ENCODE results near the gene SELENOO. TPM values are rescaled to one million over a fixed set of nuclear protein-coding genes. Genes with fewer than 3 reads are reported as not detected.
"Not testable (repeated sequence)": the region's sequence is repeated elsewhere in the genome, so short reads cannot be mapped to it uniquely, and the experiment has no call there.

Gene SELENOO
- total and polyA plus RNA-seq, 4 donors: 7.6 to 41.2 (median 25.6) TPM

GRCh38 chr22:50199251-50199721 is 1.5 kb upstream of the SELENOO start:
- Histone ChIP-seq H3K4me1 (ENCODE audit: control insufficient read depth, insufficient read depth, low read length) (peaks cover 28% of the 10 kb centered on the region), H3K4me3 (ENCODE audit: low read depth, low read length) (no peak overlapping the region), H3K9me3 (ENCODE audit: control insufficient read depth, insufficient read depth, low read length) (no peaks in the 10 kb centered on the region), H3K36me3 (ENCODE audit: control insufficient read depth, insufficient read depth, low read length) (peaks cover 56% of the 10 kb centered on the region), H3K27me3 (ENCODE audit: control insufficient read depth, insufficient read depth, low read length) (no peaks in the 10 kb centered on the region), H3K27ac (ENCODE audit: low read depth, low read length) (no peak overlapping the region)
- DNase-seq (ENCODE audit: low read depth in 4 of 6, low spot score in 6 of 6): no peak
- 71% methylated on average over 18 of the region's 18 CpGs for WGBS (ENCODE audit: insufficient coverage)

- 2% methylated on average over 27 of the region's 34 CpGs for WGBS (ENCODE audit: insufficient coverage)
- Histone ChIP-seq H3K4me1 (ENCODE audit: control insufficient read depth, insufficient read depth, low read length) (peaks cover 28% of the 10 kb centered on the region), H3K4me3 (ENCODE audit: low read depth, low read length) (peak overlapping the region; percentile 47), H3K27me3 (ENCODE audit: control insufficient read depth, insufficient read depth, low read length) (no peaks in the 10 kb centered on the region), H3K9me3 (ENCODE audit: control insufficient read depth, insufficient read depth, low read length) (no peaks in the 10 kb centered on the region), H3K36me3 (ENCODE audit: control insufficient read depth, insufficient read depth, low read length) (peaks cover 52% of the 10 kb centered on the region), H3K27ac (ENCODE audit: low read depth, low read length) (peak overlapping the region; percentile 7)
- DNase-seq (ENCODE audit: low read depth in 4 of 6, low spot score in 6 of 6): peak in 2 of 6 donors; percentile 49 to 63
Observed at GRCh38 chr22:50199829-50200460, 866 bp upstream of the SELENOO start.

- Histone ChIP-seq H3K36me3 (ENCODE audit: control insufficient read depth, insufficient read depth, low read length) (peaks cover 54% of the 10 kb centered on the region), H3K27me3 (ENCODE audit: control insufficient read depth, insufficient read depth, low read length) (no peaks in the 10 kb centered on the region), H3K27ac (ENCODE audit: low read depth, low read length) (no peak overlapping the region), H3K9me3 (ENCODE audit: control insufficient read depth, insufficient read depth, low read length) (no peaks in the 10 kb centered on the region), H3K4me1 (ENCODE audit: control insufficient read depth, insufficient read depth, low read length) (peaks cover 23% of the 10 kb centered on the region), H3K4me3 (ENCODE audit: low read depth, low read length) (peak overlapping the region; percentile 32)
- WGBS (ENCODE audit: insufficient coverage): 1% methylated on average over 113 of the region's 115 CpGs
- DNase-seq (ENCODE audit: low read depth in 4 of 6, low spot score in 6 of 6): no peak
Observed at GRCh38 chr22:50201191-50202129, 649 bp downstream of the SELENOO start.

- H3K36me3 ChIP-seq (ENCODE audit: control insufficient read depth, insufficient read depth, low read length): peaks cover 54% of the 10 kb centered on the region
- H3K4me3 ChIP-seq (ENCODE audit: low read depth, low read length): peak overlapping the region; percentile 32
- DNase-seq (ENCODE audit: low read depth in 4 of 6, low spot score in 6 of 6): no peak
- no peaks in the 10 kb centered on the region for H3K9me3 ChIP-seq (ENCODE audit: control insufficient read depth, insufficient read depth, low read length)
- WGBS (ENCODE audit: insufficient coverage): 60% methylated on average over 7 of the region's 13 CpGs
- H3K4me1 ChIP-seq (ENCODE audit: control insufficient read depth, insufficient read depth, low read length): peaks cover 25% of the 10 kb centered on the region
- no peaks in the 10 kb centered on the region for H3K27me3 ChIP-seq (ENCODE audit: control insufficient read depth, insufficient read depth, low read length)
- no peak overlapping the region for H3K27ac ChIP-seq (ENCODE audit: low read depth, low read length)
Observed at GRCh38 chr22:50202130-50202666, 1.4 kb downstream of the SELENOO start.

GRCh38 chr22:50203288-50203687 is 2.5 kb downstream of the SELENOO start:
- no peak for DNase-seq (ENCODE audit: low read depth in 4 of 6, low spot score in 6 of 6)
- Histone ChIP-seq H3K27ac (ENCODE audit: low read depth, low read length) (no peak overlapping the region), H3K4me3 (ENCODE audit: low read depth, low read length) (no peak overlapping the region), H3K9me3 (ENCODE audit: control insufficient read depth, insufficient read depth, low read length) (no peaks in the 10 kb centered on the region), H3K36me3 (ENCODE audit: control insufficient read depth, insufficient read depth, low read length) (peaks cover 53% of the 10 kb centered on the region), H3K4me1 (ENCODE audit: control insufficient read depth, insufficient read depth, low read length) (peaks cover 30% of the 10 kb centered on the region), H3K27me3 (ENCODE audit: control insufficient read depth, insufficient read depth, low read length) (no peaks in the 10 kb centered on the region)
- WGBS (ENCODE audit: insufficient coverage): no CpG with 5 or more reads among the region's 1 CpG

GRCh38 chr22:50204571-50204970 is 3.8 kb downstream of the SELENOO start:
- H3K36me3 ChIP-seq (ENCODE audit: control insufficient read depth, insufficient read depth, low read length): peaks cover 53% of the 10 kb centered on the region
- no peak overlapping the region for H3K4me3 ChIP-seq (ENCODE audit: low read depth, low read length)
- H3K27me3 ChIP-seq (ENCODE audit: control insufficient read depth, insufficient read depth, low read length): no peaks in the 10 kb centered on the region
- H3K27ac ChIP-seq (ENCODE audit: low read depth, low read length): no peak overlapping the region
- WGBS (ENCODE audit: insufficient coverage): 94% methylated on average over 6 of the region's 7 CpGs
- H3K9me3 ChIP-seq (ENCODE audit: control insufficient read depth, insufficient read depth, low read length): no peaks in the 10 kb centered on the region
- peaks cover 27% of the 10 kb centered on the region for H3K4me1 ChIP-seq (ENCODE audit: control insufficient read depth, insufficient read depth, low read length)
- no peak for DNase-seq (ENCODE audit: low read depth in 4 of 6, low spot score in 6 of 6)

- WGBS (ENCODE audit: insufficient coverage): 94% methylated on average over 9 of the region's 9 CpGs
- not testable (repeated sequence) for H3K27me3 ChIP-seq (ENCODE audit: control insufficient read depth, insufficient read depth, low read length); H3K27ac ChIP-seq (ENCODE audit: low read depth, low read length); H3K9me3 ChIP-seq (ENCODE audit: control insufficient read depth, insufficient read depth, low read length); H3K4me3 ChIP-seq (ENCODE audit: low read depth, low read length); DNase-seq (ENCODE audit: low read depth in 4 of 6, low spot score in 6 of 6)
- Histone ChIP-seq H3K36me3 (ENCODE audit: control insufficient read depth, insufficient read depth, low read length) (peaks cover 55% of the 10 kb centered on the region), H3K4me1 (ENCODE audit: control insufficient read depth, insufficient read depth, low read length) (peaks cover 27% of the 10 kb centered on the region)
Observed at GRCh38 chr22:50204998-50205397, 4.2 kb downstream of the SELENOO start.

- Histone ChIP-seq H3K36me3 (ENCODE audit: control insufficient read depth, insufficient read depth, low read length) (peaks cover 65% of the 10 kb centered on the region), H3K27ac (ENCODE audit: low read depth, low read length) (no peak overlapping the region), H3K4me3 (ENCODE audit: low read depth, low read length) (no peak overlapping the region), H3K4me1 (ENCODE audit: control insufficient read depth, insufficient read depth, low read length) (peaks cover 25% of the 10 kb centered on the region), H3K27me3 (ENCODE audit: control insufficient read depth, insufficient read depth, low read length) (no peaks in the 10 kb centered on the region), H3K9me3 (ENCODE audit: control insufficient read depth, insufficient read depth, low read length) (no peaks in the 10 kb centered on the region)
- 97% methylated on average over 45 of the region's 45 CpGs for WGBS (ENCODE audit: insufficient coverage)
- DNase-seq (ENCODE audit: low read depth in 4 of 6, low spot score in 6 of 6): no peak
Observed at GRCh38 chr22:50205781-50206569, 5.2 kb downstream of the SELENOO start.

GRCh38 chr22:50206599-50206998 is 5.8 kb downstream of the SELENOO start:
- no peak for DNase-seq (ENCODE audit: low read depth in 4 of 6, low spot score in 6 of 6)
- no peaks in the 10 kb centered on the region for H3K27me3 ChIP-seq (ENCODE audit: control insufficient read depth, insufficient read depth, low read length)
- 46% methylated on average over 10 of the region's 10 CpGs for WGBS (ENCODE audit: insufficient coverage)
- peaks cover 23% of the 10 kb centered on the region for H3K4me1 ChIP-seq (ENCODE audit: control insufficient read depth, insufficient read depth, low read length)
- no peak overlapping the region for H3K4me3 ChIP-seq (ENCODE audit: low read depth, low read length)
- peaks cover 69% of the 10 kb centered on the region for H3K36me3 ChIP-seq (ENCODE audit: control insufficient read depth, insufficient read depth, low read length)
- no peak overlapping the region for H3K27ac ChIP-seq (ENCODE audit: low read depth, low read length)
- H3K9me3 ChIP-seq (ENCODE audit: control insufficient read depth, insufficient read depth, low read length): no peaks in the 10 kb centered on the region

Measured in spinal cord (tissue), 10 donors.